HepG2 (cell line): ENCODE data around the gene ID4. TPM values are rescaled to one million over a fixed set of nuclear protein-coding genes. Genes with fewer than 3 reads are reported as not detected.

Experiments used
- AHR ChIP-seq: IDR thresholded peaks from 2 replicates; pipeline ENCODE4 v1.6.1; 2018; ENCODE audit warnings: missing genetic modification reagents, missing compliant biosample characterization
- CSRNP2 ChIP-seq: sonication (generic); formaldehyde crosslinking; conservative IDR thresholded peaks from 2 replicates; pipeline ENCODE4 v1.8.0; 2022; ENCODE audit warnings: low read depth, missing genetic modification reagents
- MED1 ChIP-seq: sonication (generic); formaldehyde crosslinking; IDR thresholded peaks from 2 replicates; pipeline ENCODE4 v1.4.0; 2020; ENCODE audit warnings: missing genetic modification reagents
- ZNF563 ChIP-seq: sonication (generic); formaldehyde crosslinking; IDR thresholded peaks from 2 replicates; pipeline ENCODE4 v1.8.0; 2022; ENCODE audit warnings: mild to moderate bottlenecking, moderate library complexity, missing genetic modification reagents
- ZNF609 ChIP-seq: sonication (generic); formaldehyde crosslinking; IDR thresholded peaks from 2 replicates; pipeline ENCODE4 v1.4.0; 2020; ENCODE audit warnings: mild to moderate bottlenecking, missing genetic modification reagents, borderline replicate concordance
- ZNF674 ChIP-seq: sonication (generic); formaldehyde crosslinking; IDR thresholded peaks from 2 replicates; pipeline ENCODE4 v1.5.0; 2020; ENCODE audit warnings: low read depth, mild to moderate bottlenecking, missing genetic modification reagents
- ZNF879 ChIP-seq: sonication (generic); formaldehyde crosslinking; IDR thresholded peaks from 2 replicates; pipeline ENCODE4 v1.8.1; 2023; ENCODE audit warnings: missing genetic modification reagents
- ZXDC ChIP-seq: sonication (generic); formaldehyde crosslinking; IDR thresholded peaks from 2 replicates; pipeline ENCODE4 v1.5.0; 2020; ENCODE audit warnings: mild to moderate bottlenecking, missing genetic modification reagents
- polyA plus RNA-seq, 8 experiments: library from polyadenylated mRNA; depleted of rRNA in 3 of 8; stranded (reverse) in 7 of 8; unstranded in 1 of 8; fragments of >200 nt; fragmentation: Illumina TruSeq in 4 of 8; extraction: Trizol in 4 of 8; gene quantifications; 2 replicates each; pipeline versions ENCODE4 v1.2.1 to v1.2.3, GENCODE V29; 2011 to 2016; ENCODE audit warnings: low read depth in 4 of 8, missing spikeins in 1 of 8, mixed read lengths in 1 of 8; ENCODE audit not compliant: insufficient read depth in 1 of 8
- total RNA-seq, 5 experiments: library from RNA; depleted of rRNA; stranded (reverse); fragments of >200 nt; fragmentation: Illumina TruSeq; extraction: Trizol; gene quantifications; 2 replicates each; pipeline ENCODE4 v1.2.3, GENCODE V29; 2016; ENCODE audit warnings: low read depth in 1 of 5
- TF ChIP-seq, protein P1 (sequence below), 2 experiments: IDR thresholded peaks; 2 replicates each; pipeline ENCODE4 v1.6.1; 2011 to 2012; ENCODE audit warnings: low read length in 2 of 2, borderline replicate concordance in 1 of 2, low read depth in 1 of 2, mild to moderate bottlenecking in 1 of 2, moderate library complexity in 1 of 2
- TF ChIP-seq, protein P2 (sequence below): sonication (generic); formaldehyde crosslinking; IDR thresholded peaks from 2 replicates; pipeline ENCODE4; 2020; ENCODE audit warnings: missing genetic modification reagents, mild to moderate bottlenecking, borderline replicate concordance

Gene ID4
- total and polyA plus RNA-seq, 2 of the 13 experiments (the other 11 are each of a cell fraction or from before 2014, with no cell fraction given) = 0.20 to 0.44 TPM

DNA sequence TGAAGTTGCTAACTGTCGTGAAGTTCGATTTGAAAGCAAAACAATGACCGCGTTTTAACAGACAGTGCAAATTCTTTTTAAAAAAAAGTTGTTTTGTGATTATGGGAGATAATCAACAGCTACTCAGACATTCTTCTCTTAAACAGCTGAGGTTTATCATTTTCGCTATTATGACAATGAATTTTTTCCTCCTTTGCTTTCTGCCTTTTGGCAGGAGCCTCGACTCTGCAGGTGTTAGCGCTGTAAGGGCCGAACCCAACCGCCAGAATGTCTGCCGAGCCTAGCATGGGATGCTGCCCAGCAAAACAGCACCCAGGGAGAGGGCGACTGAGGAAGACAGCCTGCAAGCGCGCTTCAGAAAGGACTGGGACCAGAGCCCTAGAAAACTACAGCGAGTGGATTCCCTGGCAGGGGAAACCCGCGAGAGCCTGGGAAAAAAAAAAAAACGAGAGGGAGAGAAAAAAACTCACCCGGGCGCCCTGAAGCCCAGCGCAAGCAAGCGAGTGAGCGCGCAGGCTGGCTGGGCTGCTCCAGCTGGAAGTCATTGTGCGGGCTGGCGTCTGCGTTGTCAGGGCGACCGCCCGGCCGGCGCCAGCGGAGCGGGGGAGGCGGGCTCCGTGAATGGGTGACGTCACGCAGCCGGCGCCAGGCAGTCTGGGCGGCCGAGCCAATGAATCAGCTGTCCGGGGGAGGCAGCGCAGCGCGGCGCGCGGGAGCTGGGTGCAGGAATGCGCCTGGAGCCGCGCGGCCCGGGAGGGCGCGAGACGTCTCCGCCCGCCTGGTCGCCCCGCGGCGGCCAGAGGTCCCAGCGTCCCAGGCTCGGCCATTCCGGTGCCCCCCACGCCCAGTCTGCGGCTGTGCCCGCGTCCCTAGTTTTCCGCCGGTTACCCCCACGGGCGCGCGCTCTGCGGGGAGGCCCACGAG is 32.7 kb upstream of the ID4 start (continued):
- TF ChIP-seq, protein P1, sequence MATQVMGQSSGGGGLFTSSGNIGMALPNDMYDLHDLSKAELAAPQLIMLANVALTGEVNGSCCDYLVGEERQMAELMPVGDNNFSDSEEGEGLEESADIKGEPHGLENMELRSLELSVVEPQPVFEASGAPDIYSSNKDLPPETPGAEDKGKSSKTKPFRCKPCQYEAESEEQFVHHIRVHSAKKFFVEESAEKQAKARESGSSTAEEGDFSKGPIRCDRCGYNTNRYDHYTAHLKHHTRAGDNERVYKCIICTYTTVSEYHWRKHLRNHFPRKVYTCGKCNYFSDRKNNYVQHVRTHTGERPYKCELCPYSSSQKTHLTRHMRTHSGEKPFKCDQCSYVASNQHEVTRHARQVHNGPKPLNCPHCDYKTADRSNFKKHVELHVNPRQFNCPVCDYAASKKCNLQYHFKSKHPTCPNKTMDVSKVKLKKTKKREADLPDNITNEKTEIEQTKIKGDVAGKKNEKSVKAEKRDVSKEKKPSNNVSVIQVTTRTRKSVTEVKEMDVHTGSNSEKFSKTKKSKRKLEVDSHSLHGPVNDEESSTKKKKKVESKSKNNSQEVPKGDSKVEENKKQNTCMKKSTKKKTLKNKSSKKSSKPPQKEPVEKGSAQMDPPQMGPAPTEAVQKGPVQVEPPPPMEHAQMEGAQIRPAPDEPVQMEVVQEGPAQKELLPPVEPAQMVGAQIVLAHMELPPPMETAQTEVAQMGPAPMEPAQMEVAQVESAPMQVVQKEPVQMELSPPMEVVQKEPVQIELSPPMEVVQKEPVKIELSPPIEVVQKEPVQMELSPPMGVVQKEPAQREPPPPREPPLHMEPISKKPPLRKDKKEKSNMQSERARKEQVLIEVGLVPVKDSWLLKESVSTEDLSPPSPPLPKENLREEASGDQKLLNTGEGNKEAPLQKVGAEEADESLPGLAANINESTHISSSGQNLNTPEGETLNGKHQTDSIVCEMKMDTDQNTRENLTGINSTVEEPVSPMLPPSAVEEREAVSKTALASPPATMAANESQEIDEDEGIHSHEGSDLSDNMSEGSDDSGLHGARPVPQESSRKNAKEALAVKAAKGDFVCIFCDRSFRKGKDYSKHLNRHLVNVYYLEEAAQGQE (IDR thresholded peaks at IDR 0.05; ENCODE audit: borderline replicate concordance in 1 of 2, low read depth in 1 of 2, low read length in 2 of 2) = peak in 1 of 2 experiments; percentile 25; a peak in 1 of 4 replicates
- TF ChIP-seq CSRNP2 (CRISPR knock-in tag) (no peak), AHR (CRISPR knock-in tag) (peak; percentile 90; the same call in 1 of the 2 replicates), ZNF674 (CRISPR knock-in tag) (no peak), ZNF609 (CRISPR knock-in tag) (peak; percentile 49; the same call in 1 of the 2 replicates), ZNF879 (CRISPR knock-in tag) (no peak), MED1 (CRISPR knock-in tag) (peak; percentile 90), ZXDC (peak; percentile 95), ZNF563 (CRISPR knock-in tag) (peak; percentile 99)
- TF ChIP-seq, protein P2, sequence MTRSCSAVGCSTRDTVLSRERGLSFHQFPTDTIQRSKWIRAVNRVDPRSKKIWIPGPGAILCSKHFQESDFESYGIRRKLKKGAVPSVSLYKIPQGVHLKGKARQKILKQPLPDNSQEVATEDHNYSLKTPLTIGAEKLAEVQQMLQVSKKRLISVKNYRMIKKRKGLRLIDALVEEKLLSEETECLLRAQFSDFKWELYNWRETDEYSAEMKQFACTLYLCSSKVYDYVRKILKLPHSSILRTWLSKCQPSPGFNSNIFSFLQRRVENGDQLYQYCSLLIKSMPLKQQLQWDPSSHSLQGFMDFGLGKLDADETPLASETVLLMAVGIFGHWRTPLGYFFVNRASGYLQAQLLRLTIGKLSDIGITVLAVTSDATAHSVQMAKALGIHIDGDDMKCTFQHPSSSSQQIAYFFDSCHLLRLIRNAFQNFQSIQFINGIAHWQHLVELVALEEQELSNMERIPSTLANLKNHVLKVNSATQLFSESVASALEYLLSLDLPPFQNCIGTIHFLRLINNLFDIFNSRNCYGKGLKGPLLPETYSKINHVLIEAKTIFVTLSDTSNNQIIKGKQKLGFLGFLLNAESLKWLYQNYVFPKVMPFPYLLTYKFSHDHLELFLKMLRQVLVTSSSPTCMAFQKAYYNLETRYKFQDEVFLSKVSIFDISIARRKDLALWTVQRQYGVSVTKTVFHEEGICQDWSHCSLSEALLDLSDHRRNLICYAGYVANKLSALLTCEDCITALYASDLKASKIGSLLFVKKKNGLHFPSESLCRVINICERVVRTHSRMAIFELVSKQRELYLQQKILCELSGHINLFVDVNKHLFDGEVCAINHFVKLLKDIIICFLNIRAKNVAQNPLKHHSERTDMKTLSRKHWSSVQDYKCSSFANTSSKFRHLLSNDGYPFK (CRISPR knock-in tag) = peak; percentile 50; the same call in 1 of the 2 replicates
